ENCODE results near the gene EPB41L2.
"Not testable (repeated sequence)": the region's sequence is repeated elsewhere in the genome, so short reads cannot be mapped to it uniquely, and the experiment has no call there.

The EPB41L2 gene

DNA sequence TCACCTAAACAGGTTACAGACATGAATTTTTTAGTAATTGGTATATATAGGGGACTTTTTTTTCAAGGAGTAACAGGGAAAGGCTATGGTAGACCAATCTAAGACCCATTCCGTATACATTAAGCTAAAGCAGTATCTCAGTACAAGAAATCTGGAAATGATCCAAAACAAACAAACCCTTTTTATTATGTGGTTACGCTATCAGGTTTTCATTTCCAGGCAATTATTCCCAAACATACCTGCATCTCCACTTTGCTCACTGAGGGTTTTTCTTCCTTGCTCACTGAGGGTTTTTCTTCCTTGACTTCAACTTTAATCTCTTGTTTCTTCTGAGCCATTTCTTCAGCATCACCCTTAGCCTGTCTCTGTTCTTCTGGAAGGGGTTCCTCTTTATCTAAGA is 107.3 kb downstream of the EPB41L2 start:
- DNase-seq (ENCODE audit: low read depth in 1 of 2, low spot score in 1 of 2), result no peak

DNA sequence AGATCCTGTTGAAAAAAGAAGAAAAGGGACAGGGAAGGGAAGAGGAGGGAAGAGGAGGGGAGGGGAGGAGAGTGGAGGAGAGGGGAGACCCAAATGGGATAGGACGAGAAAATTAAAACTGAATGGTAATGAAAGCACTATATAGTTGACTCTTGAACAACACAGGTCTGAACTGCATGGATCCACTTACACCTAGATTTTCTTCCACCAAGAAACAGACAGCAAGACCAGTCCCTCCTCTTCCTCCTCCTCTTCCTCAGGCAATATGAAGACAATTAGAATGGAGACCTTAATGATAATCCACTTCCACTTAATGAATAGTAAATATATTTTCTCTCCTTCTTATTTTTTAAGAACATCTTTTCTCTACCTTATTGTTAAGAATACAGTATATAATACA is 113.5 kb downstream of the EPB41L2 start:
- DNase-seq (ENCODE audit: low read depth in 1 of 2, low spot score in 1 of 2), result no peak

DNA sequence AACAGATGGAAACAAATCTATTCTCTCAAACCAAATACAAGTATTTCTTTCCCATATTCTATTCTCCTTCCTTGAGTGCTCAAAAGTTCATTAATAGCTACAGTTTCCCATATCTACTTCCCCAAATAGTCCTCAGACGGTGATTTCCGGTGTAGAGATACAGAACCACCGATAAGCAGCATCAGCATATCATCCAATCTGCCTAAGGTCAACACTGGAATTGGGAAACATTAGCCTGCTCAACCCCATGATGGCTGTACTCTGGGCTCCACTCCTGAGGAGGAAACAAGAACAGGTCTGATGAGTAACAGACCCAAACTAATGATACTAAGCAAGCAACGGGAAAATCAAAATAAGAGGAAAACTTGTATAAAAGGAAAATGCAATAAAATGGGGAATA is 115.6 kb downstream of the EPB41L2 start:
- no peak for DNase-seq (ENCODE audit: low read depth in 1 of 2, low spot score in 1 of 2)

DNA sequence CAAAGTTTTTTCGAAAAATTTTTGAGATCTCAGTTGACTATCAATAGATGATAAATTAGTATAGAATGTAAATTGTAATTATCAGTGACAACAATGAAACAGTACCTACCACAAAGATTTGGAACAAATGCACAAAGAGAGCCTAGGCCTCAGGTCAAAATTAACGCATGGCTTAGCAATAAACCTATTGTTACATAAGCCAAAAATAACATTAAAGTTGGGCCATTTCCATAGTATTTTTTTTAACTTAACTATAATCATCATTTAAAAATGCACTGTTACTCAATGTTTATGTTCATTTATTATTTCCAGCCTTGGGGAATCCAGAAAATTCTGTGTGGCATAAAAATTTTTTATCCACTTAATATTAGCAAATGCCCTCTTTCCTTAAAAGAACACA is 117.0 kb downstream of the EPB41L2 start:
- no peak for DNase-seq (ENCODE audit: low read depth in 1 of 2, low spot score in 1 of 2)

DNA sequence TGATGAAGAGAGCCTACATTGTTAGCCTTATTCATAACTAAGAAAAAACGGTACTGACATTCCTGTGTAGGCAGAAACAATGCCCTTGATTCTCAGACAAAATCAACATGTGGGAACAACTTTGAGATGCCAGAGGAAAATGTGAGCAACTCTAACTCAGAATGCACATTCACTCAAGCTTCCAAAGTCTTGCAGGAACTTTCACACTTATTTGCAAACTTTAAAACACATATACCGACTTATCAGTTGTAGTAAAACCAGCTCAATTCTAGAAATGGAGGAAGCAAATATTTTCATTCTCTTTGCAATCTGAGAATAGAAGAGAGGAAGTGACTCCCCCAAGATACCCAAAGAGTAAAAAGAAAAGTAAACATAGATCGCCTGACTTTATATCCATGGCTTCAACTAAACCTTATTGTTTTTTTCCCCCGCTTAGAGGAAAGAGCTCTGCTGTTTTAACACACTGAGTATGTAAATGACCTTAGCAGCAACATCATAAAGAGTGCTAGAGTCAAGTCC is 117.6 kb downstream of the EPB41L2 start:
- DNase-seq (ENCODE audit: low read depth in 1 of 2, low spot score in 1 of 2), result no peak

DNA sequence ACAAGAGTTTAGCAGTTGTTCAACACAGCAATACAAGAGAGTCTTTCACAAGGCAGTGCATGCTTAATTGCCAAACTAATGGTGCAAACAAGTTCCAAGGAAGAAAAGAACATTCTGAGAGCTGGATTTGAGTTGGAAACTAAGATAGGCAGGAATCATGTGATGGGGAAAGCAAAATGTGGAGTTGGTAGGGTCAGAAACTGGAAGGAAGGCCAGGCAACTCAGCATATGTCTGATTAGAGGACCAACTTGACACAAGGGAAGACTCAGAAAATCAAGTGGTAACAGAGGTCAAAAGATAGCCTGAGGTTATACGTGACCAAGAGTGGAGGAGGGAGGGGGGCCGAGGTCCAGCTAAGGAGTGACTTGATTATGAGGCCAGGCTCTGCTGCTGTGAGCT is 118.6 kb downstream of the EPB41L2 start:
- DNase-seq (ENCODE audit: low read depth in 1 of 2, low spot score in 1 of 2), result no peak

DNA sequence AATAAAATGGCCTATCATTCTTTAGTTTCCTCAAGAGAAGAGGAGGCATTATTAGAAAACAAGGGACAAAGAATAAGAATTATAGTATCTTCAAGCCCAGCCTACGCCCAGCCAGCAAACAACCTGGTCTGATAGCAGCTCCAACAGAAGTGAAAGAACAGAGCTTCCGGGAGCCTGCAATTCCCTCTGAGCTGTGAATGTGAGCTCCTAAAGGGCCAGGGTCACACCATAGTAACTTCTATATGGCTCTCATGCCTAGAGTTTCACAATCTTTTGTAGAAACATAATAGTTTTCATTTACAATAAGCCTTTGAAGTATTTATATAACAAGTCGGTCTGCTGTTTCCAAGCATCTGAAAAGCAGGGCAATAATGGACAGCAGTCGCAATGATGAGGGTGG is 119.3 kb downstream of the EPB41L2 start:
- DNase-seq (ENCODE audit: low read depth in 1 of 2, low spot score in 1 of 2), result no peak

DNA sequence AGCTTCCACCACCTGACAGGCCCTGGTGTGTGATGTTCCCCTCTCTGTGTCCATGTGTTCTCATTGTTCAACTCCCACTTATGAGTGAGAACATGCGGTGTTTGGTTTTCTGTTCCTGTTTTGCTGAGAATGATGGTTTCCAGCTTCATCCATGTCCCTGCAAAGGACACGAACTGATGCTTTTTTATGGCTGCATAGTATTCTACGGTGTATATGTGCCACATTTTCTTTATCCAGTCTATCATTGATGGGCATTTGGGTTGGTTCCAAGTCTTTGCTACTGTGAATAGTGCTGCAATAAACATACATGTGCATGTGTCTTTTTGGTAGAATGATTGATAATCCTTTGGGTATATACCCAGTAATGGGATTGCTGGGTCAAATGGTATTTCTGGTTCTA is 120.3 kb downstream of the EPB41L2 start:
- DNase-seq (ENCODE audit: low read depth in 1 of 2, low spot score in 1 of 2), result not testable (repeated sequence)

DNA sequence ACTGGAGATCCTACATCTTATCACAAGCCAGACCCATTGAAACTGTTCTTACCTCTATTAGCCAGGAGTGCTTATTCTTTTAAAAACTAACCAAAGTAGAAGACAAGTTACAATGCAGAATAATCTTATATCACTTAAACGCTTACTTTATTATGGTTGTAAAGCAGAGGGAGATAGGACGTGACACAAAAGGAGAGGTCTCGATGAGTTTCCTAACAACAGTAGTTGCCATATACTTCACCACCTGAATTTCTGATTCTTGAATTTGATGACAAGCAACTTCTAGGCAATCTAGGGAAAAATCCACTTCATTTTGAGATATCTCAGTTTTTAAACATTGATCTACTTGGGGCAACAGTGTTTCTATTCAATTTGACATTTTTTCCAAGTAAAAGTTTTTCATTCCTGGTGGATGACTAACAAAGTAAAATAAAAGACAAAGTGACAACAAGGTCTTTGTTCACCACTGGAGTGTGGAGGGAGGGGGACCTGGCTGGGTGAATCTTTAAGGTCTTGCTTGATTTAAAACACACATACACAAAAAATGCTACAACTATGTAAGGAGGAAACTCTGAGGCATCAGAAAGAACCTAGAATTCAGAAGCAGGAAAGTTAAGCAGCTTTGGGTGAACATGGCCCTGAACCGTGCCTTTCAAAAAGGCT is 125.0 kb downstream of the EPB41L2 start:
- DNase-seq (ENCODE audit: low read depth in 1 of 2, low spot score in 1 of 2), result no peak

DNA sequence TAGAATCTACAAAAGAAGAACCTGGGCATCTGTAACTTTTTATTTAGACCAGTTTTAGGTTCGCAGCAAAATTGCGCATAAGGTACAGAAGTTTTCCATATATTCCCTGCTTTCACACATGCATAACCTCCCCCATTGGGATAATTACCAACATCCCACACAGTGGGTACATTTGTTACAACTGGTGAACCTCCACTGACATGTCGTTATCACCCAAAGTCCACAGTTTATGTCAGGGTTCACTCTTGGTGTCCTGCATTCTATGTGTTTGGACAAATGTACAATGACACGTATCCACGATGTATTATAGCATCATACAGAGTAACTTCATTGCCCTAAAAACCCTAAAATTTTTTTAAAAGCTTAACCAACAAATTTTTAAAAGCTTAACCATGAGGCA is 126.1 kb downstream of the EPB41L2 start:
- no peak for DNase-seq (ENCODE audit: low read depth in 1 of 2, low spot score in 1 of 2)

DNA sequence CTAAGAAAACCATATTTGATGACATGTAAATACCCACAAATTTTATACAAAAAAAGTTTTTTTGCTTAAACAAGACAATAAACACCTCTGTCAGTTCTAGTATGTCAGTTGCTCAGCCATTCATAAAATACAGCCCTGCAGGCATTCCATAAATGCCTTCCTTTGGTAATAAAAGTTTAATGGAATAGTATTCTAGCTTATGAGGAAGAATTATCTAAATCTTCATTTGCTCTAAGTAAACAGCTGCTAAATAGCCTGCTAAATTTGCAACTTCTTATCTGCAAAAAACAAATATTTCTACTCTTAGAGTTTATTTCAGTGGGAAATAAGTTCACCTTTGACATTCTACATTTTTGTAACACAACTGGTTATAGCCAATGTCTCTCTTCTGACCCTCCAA is 127.1 kb downstream of the EPB41L2 start:
- DNase-seq (ENCODE audit: low read depth in 1 of 2, low spot score in 1 of 2), result no peak

DNA sequence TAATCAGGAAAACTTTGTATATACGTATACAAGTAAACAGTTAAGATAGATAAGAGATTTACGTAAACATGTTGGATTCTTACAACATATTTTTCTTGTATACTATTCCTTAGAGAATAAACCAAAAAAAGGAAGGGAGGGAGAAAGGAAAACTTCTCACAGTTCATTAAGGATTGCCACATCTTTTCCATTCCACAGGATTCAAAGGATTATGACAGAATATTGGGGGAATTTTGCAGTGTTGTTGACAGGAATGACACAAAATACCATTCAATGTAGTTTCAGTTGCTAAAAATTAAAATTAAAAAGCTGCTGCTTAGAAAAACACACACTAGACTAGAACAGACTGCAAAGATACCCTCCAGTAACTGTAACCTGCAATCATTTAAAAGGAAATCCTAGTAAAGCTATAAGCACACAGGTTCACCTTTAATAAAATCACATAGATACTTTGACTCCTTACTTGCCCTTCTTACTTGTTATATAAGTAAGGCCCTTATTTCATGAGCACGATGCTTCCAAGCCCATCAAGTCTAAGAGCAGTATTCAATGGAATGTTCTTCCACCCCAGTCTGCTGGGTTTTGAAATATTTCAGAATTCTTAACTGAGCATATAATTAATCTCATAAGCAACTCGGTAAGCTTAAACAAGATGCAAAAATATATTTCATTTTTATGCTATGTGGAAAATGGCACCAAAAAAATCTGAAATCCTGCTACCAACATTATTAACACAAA is 128.0 kb downstream of the EPB41L2 start:
- DNase-seq (ENCODE audit: low read depth in 1 of 2, low spot score in 1 of 2), result no peak

DNA sequence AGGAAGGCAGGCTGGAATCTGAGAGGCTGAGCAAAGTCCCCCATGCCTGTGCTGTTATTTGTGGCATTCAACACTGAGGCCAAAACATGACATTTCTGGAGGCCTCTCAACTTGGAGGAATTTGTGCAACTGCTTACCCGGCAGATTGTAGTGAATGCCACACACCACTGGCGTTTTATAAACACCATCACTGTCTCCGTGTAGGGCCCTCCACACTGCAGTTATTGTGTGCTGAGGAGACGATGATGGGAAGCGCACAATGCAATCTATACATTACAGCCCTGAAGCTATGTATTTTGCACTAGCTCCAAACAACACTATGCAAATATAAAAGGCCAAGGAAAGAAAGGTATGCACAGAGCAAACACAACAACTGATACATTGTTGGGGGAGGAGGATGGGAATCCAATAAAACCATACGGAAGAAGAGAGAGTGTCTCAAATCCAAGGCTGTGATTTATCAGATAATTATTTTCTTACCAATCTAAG is 129.3 kb downstream of the EPB41L2 start:
- no peak for DNase-seq (ENCODE audit: low read depth in 1 of 2, low spot score in 1 of 2)

DNA sequence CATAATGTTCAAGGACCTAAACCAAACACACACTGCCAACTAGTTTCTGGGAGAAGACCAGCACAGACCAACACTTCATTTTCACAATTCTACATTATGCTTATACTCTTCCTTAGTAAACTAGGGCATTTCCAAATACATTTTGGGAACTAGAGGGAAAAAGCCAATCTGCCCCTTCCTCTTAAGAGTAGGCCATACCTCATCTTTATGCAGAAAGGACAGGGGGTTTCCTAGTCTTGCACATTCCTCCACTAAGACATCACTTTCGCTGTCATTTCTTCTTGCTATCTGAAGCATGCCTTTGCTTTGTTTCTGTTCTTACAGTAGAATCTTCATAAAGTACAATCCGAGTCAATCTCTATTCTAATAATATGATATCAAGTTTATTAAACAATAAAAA is 130.1 kb downstream of the EPB41L2 start:
- no peak for DNase-seq (ENCODE audit: low read depth in 1 of 2, low spot score in 1 of 2)

DNA sequence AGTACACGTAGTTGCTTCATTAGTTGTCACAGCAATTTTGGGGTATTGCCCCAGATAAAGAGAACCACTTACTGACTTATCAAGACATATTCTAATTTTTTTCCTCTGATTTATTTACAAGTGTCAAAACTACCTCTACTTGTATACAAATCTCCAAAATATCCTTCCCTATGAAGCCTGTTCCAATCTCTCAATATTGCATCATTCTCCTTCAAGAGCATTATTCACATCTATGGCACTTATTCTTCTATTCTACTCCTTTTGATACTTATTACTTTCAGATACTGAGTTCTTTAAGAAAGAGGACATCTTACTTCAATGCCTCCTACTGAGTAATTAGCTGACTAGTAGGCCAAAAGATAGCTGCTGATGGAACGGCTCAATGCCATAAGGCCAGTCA is 130.6 kb downstream of the EPB41L2 start:
- no peak for DNase-seq (ENCODE audit: low read depth in 1 of 2, low spot score in 1 of 2)

DNA sequence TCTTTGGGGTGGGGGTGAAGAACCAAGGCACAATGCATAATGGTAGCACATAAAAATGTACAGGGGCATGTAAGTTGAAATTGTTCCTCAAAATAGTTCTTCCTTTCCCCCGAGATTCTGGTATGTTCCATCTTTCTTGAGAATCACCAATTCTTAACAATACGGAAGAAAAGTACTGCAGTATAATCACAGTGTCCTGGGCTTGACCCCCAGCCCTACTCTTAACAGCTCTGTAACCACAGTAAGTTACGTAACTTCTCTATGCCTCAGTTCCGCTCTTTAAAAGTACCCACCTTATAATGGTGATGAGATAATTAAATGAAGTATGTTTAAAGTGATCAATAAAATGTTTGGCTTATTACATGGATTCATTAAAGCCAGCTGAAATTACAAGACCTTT is 131.4 kb downstream of the EPB41L2 start:
- DNase-seq (ENCODE audit: low read depth in 1 of 2, low spot score in 1 of 2), result no peak

DNA sequence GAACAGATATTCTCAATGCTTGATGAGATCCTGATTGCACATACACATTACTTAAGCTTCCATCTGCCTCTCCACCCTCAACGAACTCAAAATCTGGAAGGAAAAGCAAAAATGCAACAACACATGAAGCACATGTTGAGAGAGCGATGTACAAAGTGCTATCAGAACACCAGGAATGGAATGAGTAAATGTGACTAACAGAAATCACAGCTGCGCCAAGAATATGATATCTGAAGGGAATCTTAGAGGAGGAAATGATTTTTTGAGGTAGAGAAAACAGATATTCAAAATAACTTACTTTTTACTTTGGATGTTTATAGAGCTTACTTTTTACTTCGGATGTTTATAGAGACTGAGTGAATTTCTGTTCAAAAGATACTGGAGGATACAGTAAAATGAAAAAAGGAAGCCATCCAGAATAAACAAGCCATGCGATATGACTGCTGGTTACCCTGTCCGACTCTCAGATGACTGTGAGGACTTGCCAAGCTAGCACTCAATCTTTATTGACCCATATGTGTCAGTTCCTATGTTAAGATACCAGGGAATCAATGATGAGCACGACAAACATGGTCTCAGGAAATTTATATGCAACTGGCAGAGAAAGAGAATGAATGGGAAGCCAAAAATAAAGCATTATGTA is 133.9 kb downstream of the EPB41L2 start:
- DNase-seq (ENCODE audit: low read depth in 1 of 2, low spot score in 1 of 2), result no peak

DNA sequence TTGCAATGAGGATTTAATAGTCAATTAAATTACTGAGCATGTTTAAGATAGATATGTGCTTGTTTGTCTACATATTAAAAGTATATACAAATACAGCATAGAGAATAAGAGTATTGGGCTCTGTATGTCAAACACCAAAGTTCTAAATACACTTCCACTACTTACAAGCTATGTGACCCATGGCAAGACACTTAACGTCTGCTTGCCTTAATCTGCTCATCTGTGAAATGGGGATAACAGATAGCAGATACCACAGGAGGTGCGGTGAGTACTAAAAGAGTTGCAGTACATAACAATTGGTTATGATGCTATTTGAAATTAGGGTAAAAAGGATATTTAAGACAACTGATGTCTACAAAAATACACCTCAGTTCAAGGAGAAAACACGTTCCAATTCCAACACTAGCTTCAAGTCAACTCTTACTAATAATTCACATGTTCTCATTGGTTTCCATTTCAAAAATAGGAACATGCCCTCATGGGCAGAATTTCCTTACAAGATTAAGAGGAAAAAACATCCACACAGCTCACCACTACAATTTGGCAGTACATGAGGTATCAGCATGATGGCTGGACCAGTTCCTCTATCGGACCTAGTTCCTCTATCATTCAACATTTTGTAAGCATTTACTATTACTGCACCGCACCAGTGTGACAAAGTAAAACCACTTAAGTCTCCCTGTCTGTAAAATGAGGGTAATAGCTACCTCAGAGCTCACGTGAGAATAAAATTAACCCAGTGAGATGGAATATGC is 134.7 kb downstream of the EPB41L2 start:
- no peak for DNase-seq (ENCODE audit: low read depth in 1 of 2, low spot score in 1 of 2)

DNA sequence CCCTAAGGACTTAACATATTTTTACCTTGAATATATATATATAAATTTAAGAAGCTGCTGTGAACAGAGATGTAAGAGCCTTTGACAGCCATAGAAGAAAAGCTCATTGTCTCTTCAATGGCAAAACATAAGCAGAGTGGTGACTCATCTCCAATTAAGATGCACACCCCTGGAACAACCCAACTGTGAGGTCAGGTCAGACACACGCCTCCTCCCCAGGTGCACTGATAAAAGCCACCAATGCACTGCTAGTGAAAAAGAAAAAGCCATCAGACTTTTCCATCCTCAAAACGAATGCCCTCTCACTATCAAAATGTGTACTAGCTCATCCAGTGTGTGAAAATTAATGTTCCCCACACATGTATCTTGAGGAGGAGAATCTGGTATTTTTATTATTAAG is 135.7 kb downstream of the EPB41L2 start:
- no peak for DNase-seq (ENCODE audit: low read depth in 1 of 2, low spot score in 1 of 2)

DNA sequence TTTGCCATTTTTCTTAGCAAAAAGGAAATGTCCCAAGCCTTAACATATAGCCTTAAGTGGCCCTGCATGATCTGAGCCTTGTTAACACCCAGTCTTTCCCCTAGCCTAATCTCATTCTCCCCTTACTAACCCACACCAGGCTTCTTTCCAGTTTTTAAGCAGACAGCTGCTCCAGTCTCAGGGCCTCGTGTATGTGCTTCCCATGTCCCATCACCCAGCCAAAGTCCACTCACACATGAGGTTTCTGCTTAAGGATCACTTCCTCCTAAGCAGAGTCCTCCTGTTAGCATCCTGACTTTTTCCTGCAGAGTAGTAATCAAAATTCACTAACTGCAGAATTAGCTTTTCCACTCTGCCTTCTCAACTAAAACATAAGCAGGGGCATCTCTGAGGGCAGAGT is 139.7 kb downstream of the EPB41L2 start:
- no peak for DNase-seq (ENCODE audit: low read depth in 1 of 2, low spot score in 1 of 2)

DNA sequence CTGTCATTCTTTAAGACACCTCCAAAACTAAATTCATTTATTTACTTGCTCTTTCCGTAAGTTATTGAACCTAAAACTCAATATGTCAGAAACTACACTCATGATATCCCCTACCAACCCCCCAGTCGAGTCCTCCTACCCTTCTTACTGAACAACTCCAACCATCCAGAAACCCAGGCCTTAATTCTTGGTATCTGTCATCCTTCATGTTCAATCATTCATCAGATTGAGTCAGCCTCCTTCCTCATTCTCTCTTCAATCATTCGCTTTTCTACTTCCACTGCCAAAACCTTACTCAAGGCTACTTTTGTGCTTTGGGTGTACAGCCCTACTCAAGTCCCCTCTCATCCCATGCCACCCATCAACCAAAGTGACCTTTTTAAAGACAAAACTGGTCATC is 140.1 kb downstream of the EPB41L2 start:
- no peak for DNase-seq (ENCODE audit: low read depth in 1 of 2, low spot score in 1 of 2)
